Hepatocyte (in vitro differentiated cells): ENCODE measurements around the gene ABCB10. TPM values are rescaled to one million over a fixed set of nuclear protein-coding genes. Genes with fewer than 3 reads are reported as not detected.
"Not testable (repeated sequence)": the region's sequence is repeated elsewhere in the genome, so short reads cannot be mapped to it uniquely, and the experiment has no call there.

Experiments used
- DNase-seq: peaks from one replicate; pipeline ENCODE4 v3.0.0-alpha.2; 2016; ENCODE audit warnings: low spot score
- H2AFZ ChIP-seq: fragments of 200-600 bp; sonication (generic); 2 replicates; pipeline ENCODE4 v1.6.0; 2016; ENCODE audit warnings: antibody characterized with exemption, mild to moderate bottlenecking
- H3K27ac ChIP-seq: fragments of 200-600 bp; sonication (generic); 2 replicates; pipeline ENCODE4 v1.5.1; 2016; ENCODE audit warnings: mild to moderate bottlenecking
- H3K27me3 ChIP-seq: fragments of 200-600 bp; sonication (generic); 2 replicates; pipeline ENCODE4 v1.6.1; 2016
- H3K36me3 ChIP-seq: fragments of 200-600 bp; sonication (generic); replicated peaks from 2 replicates; pipeline ENCODE4 v1.5.1; 2016; ENCODE audit warnings: low read depth; ENCODE audit not compliant: insufficient read depth
- H3K4me1 ChIP-seq: fragments of 200-600 bp; sonication (generic); 2 replicates; pipeline ENCODE4 v1.5.1; 2016; ENCODE audit warnings: mild to moderate bottlenecking, moderate library complexity; ENCODE audit not compliant: insufficient read depth
- H3K4me2 ChIP-seq: fragments of 200-600 bp; sonication (generic); 2 replicates; pipeline ENCODE4 v1.6.0; 2016
- H3K4me3 ChIP-seq: fragments of 200-600 bp; sonication (generic); 2 replicates; pipeline ENCODE4 v1.5.1; 2016; ENCODE audit warnings: mild to moderate bottlenecking
- H3K79me2 ChIP-seq: fragments of 200-600 bp; sonication (generic); 2 replicates; pipeline ENCODE4 v1.6.0; 2017; ENCODE audit warnings: mild to moderate bottlenecking
- H3K9me2 ChIP-seq: fragments of 200-600 bp; sonication (generic); replicated peaks from 2 replicates; pipeline ENCODE4 v1.6.0; 2017; ENCODE audit warnings: mild to moderate bottlenecking; ENCODE audit not compliant: insufficient read depth
- H3K9me3 ChIP-seq: fragments of 200-600 bp; sonication (generic); 2 replicates; pipeline ENCODE4 v1.5.1; 2016; ENCODE audit warnings: low read depth, mild to moderate bottlenecking
- H4K20me1 ChIP-seq: fragments of 200-600 bp; sonication (generic); 2 replicates; pipeline ENCODE4 v1.6.0; 2016; ENCODE audit warnings: mild to moderate bottlenecking; ENCODE audit not compliant: insufficient read depth, poor library complexity, severe bottlenecking
- EZH2 ChIP-seq: fragments of 200-600 bp; sonication (generic); IDR thresholded peaks from 2 replicates; pipeline ENCODE4 v1.6.1; 2016; ENCODE audit warnings: antibody characterized with exemption, mild to moderate bottlenecking, borderline replicate concordance
- EZH2phosphoT487 ChIP-seq: fragments of 200-600 bp; sonication (generic); IDR thresholded peaks from one replicate; pipeline ENCODE4 v1.6.1; 2018; ENCODE audit warnings: antibody characterized with exemption, mild to moderate bottlenecking, low read depth, moderate library complexity; ENCODE audit not compliant: unreplicated experiment, severe bottlenecking
- WGBS: methylation state at CpG from one replicate; pipeline ENCODE4 v1.1.6; 2016; ENCODE audit warnings: low lambda C conversion rate; ENCODE audit errors: missing lambda C conversion rate; 5-methylcytosine and 5-hydroxymethylcytosine counted together
- polyA plus RNA-seq: library from polyadenylated mRNA; unstranded; fragments of >200 nt; fragmentation: Nextera tagmentation; extraction: Ambion mirVana; gene quantifications from 2 replicates; pipeline ENCODE4 v1.2.1, GENCODE V29; 2016
- total RNA-seq: library from RNA; depleted of rRNA; stranded (reverse); fragments of >200 nt; gene quantifications from 2 replicates; pipeline ENCODE4 v1.2.3, GENCODE V29; 2014
- TF ChIP-seq, protein P1 (sequence below): fragments of 200-600 bp; sonication (generic); IDR thresholded peaks from 2 replicates; pipeline ENCODE4 v1.5.1; 2016; ENCODE audit warnings: antibody characterized with exemption, mild to moderate bottlenecking; ENCODE audit not compliant: poor library complexity

Gene ABCB10
- total and polyA plus RNA-seq, 2 experiments from 2014 or later = 23.4 to 33.3 TPM

- peaks cover 5% of the 10 kb centered on the region for H3K4me1 ChIP-seq
- no peak overlapping the region for H3K4me3 ChIP-seq
- no peaks in the 10 kb centered on the region for H3K79me2 ChIP-seq
- no peak overlapping the region for H3K27ac ChIP-seq
- TF ChIP-seq EZH2phosphoT487 (no peak), EZH2 (no peak)
- TF ChIP-seq, protein P1, sequence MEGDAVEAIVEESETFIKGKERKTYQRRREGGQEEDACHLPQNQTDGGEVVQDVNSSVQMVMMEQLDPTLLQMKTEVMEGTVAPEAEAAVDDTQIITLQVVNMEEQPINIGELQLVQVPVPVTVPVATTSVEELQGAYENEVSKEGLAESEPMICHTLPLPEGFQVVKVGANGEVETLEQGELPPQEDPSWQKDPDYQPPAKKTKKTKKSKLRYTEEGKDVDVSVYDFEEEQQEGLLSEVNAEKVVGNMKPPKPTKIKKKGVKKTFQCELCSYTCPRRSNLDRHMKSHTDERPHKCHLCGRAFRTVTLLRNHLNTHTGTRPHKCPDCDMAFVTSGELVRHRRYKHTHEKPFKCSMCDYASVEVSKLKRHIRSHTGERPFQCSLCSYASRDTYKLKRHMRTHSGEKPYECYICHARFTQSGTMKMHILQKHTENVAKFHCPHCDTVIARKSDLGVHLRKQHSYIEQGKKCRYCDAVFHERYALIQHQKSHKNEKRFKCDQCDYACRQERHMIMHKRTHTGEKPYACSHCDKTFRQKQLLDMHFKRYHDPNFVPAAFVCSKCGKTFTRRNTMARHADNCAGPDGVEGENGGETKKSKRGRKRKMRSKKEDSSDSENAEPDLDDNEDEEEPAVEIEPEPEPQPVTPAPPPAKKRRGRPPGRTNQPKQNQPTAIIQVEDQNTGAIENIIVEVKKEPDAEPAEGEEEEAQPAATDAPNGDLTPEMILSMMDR = no peak
- H3K27me3 ChIP-seq = no peaks in the 10 kb centered on the region
- no peak overlapping the region for H3K4me2 ChIP-seq
- H3K36me3 ChIP-seq = no peaks in the 10 kb centered on the region
- WGBS = 28% methylated on average over 7 of the region's 7 CpGs
- H3K9me3 ChIP-seq = no peaks in the 10 kb centered on the region
- no peaks in the 10 kb centered on the region for H4K20me1 ChIP-seq
- DNase-seq = no peak
- H3K9me2 ChIP-seq = no peaks in the 10 kb centered on the region
- no peak overlapping the region for H2AFZ ChIP-seq
Measured at GRCh38 chr1:229563241-229563640, 4.7 kb upstream of the ABCB10 start.

- WGBS = 52% methylated on average over 3 of the region's 3 CpGs
- Histone ChIP-seq H3K4me2 (no peak overlapping the region), H3K4me1 (peaks cover 5% of the 10 kb centered on the region), H3K9me2 (no peaks in the 10 kb centered on the region), H3K4me3 (no peak overlapping the region), H3K27me3 (no peaks in the 10 kb centered on the region), H2AFZ (no peak overlapping the region), H3K27ac (no peak overlapping the region), H3K36me3 (no peaks in the 10 kb centered on the region), H3K79me2 (peaks cover 2% of the 10 kb centered on the region), H4K20me1 (no peaks in the 10 kb centered on the region), H3K9me3 (no peaks in the 10 kb centered on the region)
- no peak for DNase-seq
- no peak for TF ChIP-seq EZH2
- TF ChIP-seq, protein P1 = no peak
- no peak for TF ChIP-seq EZH2phosphoT487
Measured at GRCh38 chr1:229562686-229563085, 4.2 kb upstream of the ABCB10 start.

DNA sequence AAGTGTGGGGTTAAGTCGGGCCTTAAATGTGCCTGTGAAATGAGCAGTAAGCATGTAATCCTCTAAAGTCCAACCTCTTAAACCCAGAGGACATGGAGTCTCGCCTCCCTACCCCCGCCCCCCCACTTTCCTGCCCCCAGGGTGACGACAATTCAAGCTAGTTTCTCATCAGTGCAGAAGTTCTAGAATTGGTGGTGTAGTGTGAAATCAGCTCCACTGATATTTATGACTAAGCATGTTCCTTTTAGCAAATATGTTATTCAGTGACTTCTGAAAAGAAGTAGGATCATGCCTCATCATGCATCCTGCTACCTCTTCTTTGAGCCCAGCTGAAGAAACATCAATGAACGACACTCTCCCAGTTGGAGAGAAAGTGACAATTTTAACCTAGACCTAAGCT lies 2.6 kb upstream of the ABCB10 start:
- H3K9me3 ChIP-seq = no peaks in the 10 kb centered on the region
- H3K4me2 ChIP-seq = no peak overlapping the region
- TF ChIP-seq, protein P1 = no peak
- TF ChIP-seq EZH2phosphoT487 = no peak
- TF ChIP-seq EZH2 = no peak
- no peak overlapping the region for H3K27ac ChIP-seq
- no peaks in the 10 kb centered on the region for H3K36me3 ChIP-seq
- H4K20me1 ChIP-seq = peaks cover 4% of the 10 kb centered on the region
- H2AFZ ChIP-seq = no peak overlapping the region
- 85% methylated on average over 5 of the region's 5 CpGs for WGBS
- H3K9me2 ChIP-seq = no peaks in the 10 kb centered on the region
- DNase-seq = no peak
- H3K4me3 ChIP-seq = no peak overlapping the region
- peaks cover 18% of the 10 kb centered on the region for H3K79me2 ChIP-seq
- no peaks in the 10 kb centered on the region for H3K27me3 ChIP-seq
- H3K4me1 ChIP-seq = peaks cover 17% of the 10 kb centered on the region

GRCh38 chr1:229560124-229560523 lies 1.6 kb upstream of the ABCB10 start:
- H3K9me2 ChIP-seq, H3K27me3 ChIP-seq, DNase-seq, H3K9me3 ChIP-seq, H2AFZ ChIP-seq, H3K27ac ChIP-seq, H3K4me3 ChIP-seq, H3K36me3 ChIP-seq, H3K4me2 ChIP-seq, H4K20me1 ChIP-seq: not testable (repeated sequence)
- 98% methylated on average over 15 of the region's 15 CpGs for WGBS
- H3K4me1 ChIP-seq = peaks cover 23% of the 10 kb centered on the region
- peaks cover 28% of the 10 kb centered on the region for H3K79me2 ChIP-seq

- H3K36me3 ChIP-seq = not testable (repeated sequence)
Measured at GRCh38 chr1:229559336-229559801, 862 bp upstream of the ABCB10 start.

More at GRCh38 chr1:229559336-229559801, 862 bp upstream of the ABCB10 start:
- Histone ChIP-seq H3K4me3 (peak overlapping the region; percentile 11), H2AFZ (peak overlapping the region; percentile 58), H3K4me1 (peaks cover 29% of the 10 kb centered on the region), H3K4me2 (peak overlapping the region; percentile 67), H3K79me2 (peaks cover 35% of the 10 kb centered on the region), H3K27ac (peak overlapping the region; percentile 40)
- not testable (repeated sequence) for H3K9me3 ChIP-seq, DNase-seq, H3K9me2 ChIP-seq, H4K20me1 ChIP-seq, H3K27me3 ChIP-seq
- WGBS = 57% methylated on average over 18 of the region's 20 CpGs
